Medulla oblongata (tissue), 1 donor: ENCODE measurements around the gene KRTAP3-1.
"Not testable (repeated sequence)": the region's sequence is repeated elsewhere in the genome, so short reads cannot be mapped to it uniquely, and the experiment has no call there.

ENCODE experiments used
- DNase-seq: peaks from one replicate; pipeline ENCODE4 v3.0.0-alpha.2; 2015; ENCODE audit errors: extremely low spot score

Gene KRTAP3-1

DNA sequence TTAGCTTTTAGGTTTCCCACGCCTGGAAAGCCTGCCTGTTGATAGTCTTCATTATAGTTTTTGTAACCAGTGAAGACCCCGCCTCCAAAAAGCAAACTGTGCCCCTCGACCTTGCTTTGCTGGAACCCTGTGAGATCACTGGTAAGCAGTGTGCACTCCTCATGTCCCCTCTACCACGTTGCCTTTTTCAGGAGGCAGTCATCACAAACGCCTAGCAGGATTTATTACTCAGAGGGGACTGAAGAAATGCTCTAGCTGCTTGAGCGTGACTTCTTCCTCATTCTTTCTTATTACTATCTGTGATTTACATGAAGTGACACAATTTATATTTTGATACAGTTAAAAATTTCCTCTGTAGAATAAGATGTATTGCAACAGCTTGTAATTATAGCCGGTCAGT lies 6.5 kb upstream of the KRTAP3-1 start:
- no peak for DNase-seq

DNA sequence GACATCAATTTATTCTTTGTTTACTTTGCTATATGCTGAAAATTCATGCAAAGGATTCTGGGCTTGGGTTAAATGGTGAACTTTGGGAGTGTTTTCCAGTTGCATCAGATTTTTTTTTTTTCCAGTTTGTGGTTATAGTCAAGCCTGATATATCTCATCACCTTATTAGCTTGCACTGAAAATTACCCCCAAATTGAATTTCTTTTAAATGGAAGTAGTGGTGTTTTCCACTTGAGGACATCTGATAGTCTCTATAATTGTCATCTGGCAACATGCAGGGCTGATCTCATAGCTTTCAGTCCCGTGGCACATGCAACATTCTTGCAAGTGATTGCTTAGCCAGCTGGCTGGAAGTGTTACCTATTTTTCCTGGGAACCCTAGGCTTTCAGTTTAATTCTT lies 4.7 kb upstream of the KRTAP3-1 start:
- DNase-seq, result no peak

DNA sequence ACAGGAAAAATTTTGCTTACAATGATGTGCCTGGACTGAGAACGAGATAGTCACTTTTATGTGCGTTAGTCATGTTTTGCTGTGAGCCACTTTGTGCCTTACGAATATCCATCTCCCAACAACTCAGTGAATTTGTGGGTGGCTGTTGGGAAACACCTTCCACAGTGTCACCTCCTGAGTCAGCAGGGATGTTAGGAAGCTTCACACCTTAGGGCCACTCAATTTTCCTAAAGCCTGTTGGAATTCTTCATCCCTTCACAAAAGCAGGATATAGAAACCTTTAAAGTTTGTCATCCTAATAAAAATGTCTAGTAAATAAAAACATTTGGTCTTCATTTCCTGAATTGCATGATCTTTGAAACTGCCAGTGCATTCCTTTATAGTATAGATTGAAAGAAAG lies 4.3 kb upstream of the KRTAP3-1 start:
- no peak for DNase-seq

DNA sequence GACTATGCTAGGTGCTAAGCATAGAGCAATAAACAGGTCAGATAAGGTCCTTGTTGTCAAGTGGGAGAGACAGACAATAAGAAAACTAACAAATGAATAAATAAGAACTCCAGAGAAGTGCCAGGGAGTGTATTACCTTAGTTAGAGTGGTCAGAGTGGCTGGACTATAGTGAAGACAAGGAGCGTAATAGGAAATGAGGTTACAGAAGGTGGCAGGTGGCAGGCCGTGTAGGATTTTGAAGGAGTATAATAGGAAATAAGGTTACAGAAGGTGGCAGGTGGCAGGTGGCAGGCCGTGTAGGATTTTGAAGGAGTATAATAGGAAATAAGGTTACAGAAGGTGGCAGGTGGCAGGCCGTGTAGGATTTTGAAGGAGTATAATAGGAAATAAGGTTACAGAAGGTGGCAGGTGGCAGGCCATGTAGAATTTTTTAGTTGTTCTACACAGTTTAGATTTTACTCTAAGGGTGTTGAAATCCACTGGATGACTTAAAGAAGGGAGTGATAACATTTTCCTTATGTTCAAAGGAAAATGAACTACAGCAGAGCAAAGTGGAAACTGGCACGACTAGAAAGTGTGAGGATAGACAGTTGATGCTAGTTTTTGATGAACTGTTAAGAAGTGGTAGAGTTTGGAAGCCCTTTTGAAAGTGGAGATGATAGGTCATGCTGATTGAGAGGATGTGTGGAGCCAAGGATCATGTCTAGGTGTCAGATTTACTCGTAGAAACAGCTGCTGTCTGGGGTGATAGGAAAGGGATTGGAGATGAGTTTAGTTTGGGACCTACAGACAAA lies 3.6 kb upstream of the KRTAP3-1 start:
- DNase-seq, result no peak

DNA sequence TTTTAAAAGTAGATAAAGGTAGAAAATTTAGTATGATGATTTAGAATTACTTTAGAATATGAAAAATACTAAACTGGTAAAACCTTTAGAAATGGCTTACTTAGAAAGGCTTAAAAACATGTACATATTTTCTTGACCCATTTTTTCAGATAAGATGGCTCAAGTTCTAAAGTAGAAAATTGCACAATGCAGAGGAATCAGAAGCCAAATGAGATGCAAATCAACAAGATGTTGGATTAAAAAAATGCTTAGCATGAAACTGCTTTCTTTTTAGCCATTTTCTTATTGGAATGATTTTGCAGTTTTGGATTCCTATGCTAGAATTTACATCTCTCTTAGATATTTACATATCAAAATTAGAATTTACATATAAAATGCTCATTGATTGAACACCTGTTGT lies 1.5 kb upstream of the KRTAP3-1 start:
- no peak for DNase-seq

DNA sequence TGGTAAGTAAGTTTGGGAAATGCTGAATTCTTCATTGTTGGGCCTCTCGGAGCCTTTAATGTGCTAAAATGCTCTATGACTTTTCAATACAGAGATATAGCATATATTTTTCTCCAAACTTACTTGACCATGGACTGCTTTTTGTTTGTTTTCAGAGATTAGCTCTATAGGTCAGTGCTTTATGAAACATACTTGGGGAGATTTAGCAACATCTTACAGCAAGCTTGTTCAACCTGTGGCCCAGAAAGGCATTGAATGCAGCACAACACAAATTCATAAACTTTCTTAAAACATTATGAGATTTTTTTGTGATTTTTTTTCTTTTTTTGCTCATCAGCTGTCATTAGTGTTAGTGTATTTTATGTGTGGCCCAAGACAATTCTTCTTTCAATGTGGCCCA lies 1.0 kb upstream of the KRTAP3-1 start:
- no peak for DNase-seq

DNA sequence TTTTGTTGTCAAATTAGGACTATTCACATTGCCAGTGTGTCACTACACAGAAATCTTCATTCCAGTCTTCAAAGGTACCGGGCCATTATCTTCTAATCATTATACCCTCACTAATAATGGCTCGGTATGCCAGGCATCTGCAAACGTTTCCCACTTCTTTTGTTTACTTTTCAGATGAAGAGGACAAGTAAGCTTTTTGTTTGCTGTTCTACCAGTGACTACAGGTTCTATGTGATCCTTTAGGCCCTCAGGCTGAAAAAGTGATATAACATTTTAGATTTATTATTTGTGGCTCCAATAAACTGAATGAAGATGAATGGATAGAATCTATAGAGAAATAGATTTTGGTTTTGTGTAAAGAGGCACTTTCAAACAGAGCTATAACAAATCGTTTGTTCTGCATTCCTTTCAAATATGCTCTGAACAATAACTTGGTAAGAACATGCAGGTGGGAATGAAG lies 403 bp upstream of the KRTAP3-1 start:
- no peak for DNase-seq

DNA sequence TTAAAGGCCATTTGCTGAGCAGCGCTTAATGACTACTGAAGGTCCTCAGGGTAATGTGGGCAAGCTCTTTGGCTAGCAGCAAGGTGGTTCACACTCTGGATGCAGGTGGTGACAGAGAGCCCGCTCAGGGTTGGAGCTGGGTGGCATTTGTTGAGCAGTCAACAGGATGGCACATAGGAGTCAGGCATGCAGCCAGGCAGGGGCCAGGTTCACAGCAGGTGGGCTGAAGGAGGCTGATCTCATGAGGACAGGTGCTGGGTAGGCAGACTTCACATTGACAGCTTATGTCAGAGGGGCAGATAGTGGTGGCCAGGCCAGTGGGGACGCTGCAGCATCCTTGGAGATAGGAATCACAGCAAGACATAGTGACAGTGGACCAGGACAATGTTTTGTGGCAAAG lies 4.5 kb downstream of the KRTAP3-1 start:
- DNase-seq, result no peak

DNA sequence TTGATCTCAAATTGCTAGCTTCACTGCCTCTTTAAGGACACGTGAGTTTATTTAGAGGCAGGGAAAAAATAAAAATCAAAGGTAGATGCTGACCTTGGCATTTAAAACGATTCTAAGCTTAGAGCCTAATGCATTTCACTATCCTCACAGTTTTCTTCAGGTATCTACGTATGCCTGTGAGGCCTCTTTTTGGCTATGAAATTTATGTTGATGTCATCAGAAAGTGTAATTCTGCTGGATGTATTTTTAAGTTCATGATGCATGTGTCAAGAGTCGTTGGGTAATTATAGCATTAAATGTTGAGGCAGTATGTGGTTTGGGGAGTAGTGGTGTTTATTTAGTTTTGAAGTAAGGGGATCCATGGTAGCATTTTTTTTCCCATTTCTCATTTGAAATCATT lies 5.0 kb downstream of the KRTAP3-1 start:
- DNase-seq, result no peak

DNA sequence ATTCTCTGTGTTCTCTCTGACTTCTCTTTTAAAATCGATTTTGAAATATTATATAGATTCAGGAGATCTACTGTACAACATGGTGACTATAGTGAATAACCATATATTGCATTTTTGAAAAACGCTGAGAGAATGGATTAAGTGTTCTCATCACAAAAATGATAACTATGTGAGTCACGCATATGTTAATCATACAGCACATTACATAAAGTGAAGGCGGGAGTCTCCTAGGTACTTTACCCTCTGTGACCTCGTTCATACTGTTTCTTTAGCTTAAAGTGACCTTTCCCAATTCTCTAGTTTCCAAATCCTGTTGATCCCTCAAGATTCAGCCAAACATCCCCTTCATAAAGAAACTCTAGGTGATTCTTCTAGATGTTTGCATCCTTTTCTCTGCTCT lies 6.1 kb downstream of the KRTAP3-1 start:
- no peak for DNase-seq

DNA sequence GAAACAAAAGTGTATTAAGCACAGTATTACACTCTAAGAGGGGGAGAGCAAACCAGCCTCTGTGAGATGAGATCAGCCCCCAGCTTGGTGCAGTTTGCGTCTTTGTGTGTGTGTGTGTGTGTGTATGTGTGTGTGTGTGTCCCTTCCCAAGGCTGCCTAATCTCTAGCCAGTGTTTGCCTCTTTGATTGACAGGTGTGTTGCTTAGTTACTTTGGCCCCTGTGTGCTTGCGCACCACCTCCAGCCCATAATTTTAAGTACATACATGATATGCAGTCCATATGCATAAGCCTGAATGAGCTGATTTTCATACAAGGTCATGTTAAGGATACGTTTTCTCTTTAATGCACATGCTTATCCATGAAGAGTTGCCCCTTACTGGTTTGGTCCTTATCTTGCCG lies 7.1 kb downstream of the KRTAP3-1 start:
- no peak for DNase-seq

DNA sequence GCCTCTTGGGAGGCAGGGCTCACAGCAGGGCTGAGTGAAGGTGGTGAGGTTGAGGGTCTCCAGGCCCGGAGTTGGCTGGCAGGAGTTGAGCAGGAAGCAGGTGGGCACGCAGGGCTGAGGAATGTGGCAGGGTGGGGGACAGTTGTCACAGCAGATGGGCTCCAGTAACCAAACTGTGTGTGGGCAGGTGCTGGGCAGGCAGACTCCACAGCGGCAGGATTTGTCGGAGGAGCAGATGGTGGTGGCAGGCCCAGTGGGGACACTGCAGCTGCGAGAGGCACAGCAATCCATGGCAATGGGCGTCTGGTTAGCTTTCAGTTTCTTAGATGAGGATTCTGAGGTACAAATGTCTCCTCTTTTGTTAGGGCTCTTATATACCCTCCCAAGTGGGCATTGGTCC lies 9.4 kb downstream of the KRTAP3-1 start, which contains the start of gene KRTAP3-2:
TSS of gene KRTAP3-2 (minus strand) at position 344 of the 400 bp plus-strand sequence. CDS start at position 291, 53 bp downstream.
- not testable (repeated sequence) for DNase-seq

DNA sequence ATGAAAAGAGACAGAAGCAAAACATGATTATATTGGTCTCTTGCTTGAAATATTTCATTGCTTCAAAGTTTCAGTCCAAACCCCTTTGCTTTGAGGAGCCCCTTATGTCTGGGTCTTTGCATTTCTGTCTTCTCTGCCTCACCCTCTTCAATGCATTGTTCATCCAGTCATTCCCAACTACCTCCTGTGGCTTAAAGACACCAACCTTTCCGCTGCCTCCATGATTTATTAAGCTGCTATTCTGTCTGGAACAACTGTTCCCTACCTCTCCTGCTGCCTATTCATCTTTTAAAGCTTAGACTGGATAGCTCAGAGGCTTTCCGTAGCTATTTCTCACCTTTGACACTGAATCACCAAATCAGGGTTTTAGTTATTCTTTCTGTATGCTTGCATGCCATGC lies 11.6 kb downstream of the KRTAP3-1 start:
- DNase-seq, result no peak

DNA sequence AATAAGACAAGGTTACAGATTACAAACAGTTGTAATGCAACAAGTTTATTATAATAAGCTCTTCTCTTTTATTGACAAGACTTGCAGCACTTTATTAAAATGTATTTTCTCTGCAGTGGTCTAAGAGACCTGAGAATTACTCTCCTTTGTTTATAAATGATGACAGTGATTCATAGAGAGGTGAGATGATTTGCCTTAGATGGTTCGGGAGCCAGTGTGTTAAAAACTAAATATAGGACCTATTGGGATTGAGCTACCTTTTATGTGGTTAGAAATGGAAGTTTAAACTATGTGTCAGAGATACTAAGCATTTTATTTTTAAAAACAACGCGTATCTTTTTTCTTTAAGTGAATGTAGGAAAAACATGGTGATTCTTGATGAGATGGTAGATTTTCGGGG lies 12.1 kb downstream of the KRTAP3-1 start:
- no peak for DNase-seq

DNA sequence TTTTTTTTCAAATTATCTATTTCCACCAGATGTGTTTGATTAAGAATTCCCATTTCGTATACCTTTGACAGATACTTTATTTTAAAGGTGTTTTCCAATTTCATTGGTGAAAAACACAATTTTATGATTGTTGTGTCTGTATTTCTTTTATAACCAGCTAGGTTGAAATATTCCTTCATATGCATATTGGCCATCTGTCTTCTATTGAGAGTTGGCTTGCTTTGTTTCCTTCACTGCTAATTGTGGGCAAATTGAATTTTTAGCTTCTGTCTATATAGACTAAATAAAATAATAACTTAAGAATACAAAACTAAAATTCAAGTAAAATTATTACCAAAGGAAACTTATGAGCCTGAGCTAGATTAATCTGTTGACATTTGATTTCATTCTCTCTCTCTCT lies 13.8 kb downstream of the KRTAP3-1 start:
- DNase-seq, result no peak

DNA sequence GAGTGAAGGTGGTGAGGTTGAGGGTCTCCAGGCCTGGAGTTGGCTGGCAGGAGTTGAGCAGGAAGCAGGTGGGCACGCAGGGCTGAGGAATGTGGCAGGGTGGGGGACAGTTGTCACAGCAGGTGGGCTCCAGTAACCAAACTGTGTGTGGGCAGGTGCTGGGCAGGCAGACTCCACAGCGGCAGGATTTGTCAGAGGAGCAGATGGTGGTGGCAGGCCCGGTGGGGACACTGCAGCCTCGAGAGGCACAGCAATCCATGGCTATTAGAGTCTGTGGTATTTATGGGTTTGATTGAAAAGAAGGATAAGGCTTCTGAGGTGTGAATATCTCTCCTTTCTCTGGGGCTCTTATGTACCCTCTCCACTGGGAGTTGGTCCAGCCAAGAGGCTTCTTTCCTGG lies 15.1 kb downstream of the KRTAP3-1 start, which contains the start of gene KRTAP3-3:
TSS of gene KRTAP3-3 (minus strand) at position 326 of the 400 bp plus-strand sequence. CDS start at position 259, 67 bp downstream.
- no peak for DNase-seq

DNA sequence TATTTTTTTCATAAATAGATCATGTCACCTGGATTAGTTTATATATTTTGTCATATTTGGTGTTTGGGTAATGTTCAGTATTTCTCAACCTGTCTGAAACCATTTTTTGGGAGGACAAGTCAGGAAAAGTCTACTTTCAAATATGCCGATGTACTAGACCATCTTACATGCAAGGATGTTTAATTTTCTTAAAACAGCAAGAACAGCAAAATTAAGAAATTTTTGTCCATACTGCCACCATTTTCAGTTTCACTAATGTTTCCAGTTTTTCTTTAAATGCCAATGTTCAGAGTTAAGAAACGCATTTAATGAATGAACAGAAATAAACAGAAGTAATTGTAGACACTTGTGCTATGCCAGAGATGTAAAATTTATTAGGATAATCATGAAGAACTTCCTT lies 15.8 kb downstream of the KRTAP3-1 start:
- no peak for DNase-seq

DNA sequence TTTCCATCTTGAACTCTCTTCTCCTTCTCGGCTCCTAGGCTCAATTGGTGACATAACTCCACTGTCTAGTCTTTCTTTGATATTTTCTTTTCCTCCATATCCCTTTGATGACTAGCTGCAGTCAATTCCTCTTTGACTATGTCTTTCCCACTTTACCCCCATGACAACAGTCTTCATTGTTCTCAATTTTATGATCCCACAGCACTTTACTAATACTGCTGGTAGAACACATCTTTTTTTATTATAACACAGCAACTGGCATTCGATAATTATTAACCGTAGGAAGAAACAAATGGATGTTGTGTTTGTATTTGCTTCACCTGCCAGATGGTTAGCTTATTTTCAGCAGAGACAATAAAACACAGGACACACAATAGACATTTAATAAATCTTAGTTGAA lies 16.3 kb downstream of the KRTAP3-1 start:
- no peak for DNase-seq

DNA sequence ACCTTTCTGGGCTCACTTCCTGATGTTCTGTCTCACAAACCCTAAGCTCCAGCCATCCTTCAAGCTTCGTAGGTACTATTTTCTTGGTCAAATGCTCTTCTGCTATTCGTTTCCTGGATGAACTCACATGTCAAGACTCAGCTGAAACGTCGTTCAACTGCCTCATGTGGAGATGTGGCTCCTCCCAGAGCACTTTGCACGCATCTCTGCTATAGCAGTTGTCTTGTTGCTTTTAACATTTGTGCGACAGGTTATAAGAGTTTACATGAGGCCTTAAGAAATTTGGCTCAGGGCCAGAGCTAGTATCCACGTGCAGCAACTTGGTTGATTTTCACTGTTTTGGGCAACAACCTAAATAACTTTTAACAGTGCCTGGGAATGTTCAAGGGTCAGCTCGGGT lies 22.0 kb downstream of the KRTAP3-1 start:
- DNase-seq, result no peak

DNA sequence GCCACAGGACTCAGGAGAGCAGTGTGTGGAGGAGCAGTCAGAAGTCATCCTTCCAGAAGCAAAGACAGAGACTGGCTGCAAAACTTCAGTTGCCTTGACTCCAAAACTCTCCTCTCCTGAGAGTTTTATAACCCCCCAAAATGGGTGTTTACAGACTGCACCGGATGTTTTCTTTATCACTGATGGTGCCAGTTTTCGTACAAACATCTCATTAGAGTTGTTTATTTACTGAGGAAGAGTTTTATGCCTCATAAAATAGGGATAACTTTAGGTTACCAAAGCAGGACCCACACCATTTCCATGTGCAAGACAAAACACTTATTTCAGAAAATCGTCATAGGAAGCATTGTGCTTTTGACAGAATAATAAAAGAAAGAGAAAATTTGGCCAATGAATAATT lies 24.7 kb downstream of the KRTAP3-1 start, which contains the start of gene KRT40:
TSS of gene KRT40 (minus strand) at position 101 of the 400 bp plus-strand sequence. CDS start at position 48, 53 bp downstream.
- DNase-seq, result no peak

DNA sequence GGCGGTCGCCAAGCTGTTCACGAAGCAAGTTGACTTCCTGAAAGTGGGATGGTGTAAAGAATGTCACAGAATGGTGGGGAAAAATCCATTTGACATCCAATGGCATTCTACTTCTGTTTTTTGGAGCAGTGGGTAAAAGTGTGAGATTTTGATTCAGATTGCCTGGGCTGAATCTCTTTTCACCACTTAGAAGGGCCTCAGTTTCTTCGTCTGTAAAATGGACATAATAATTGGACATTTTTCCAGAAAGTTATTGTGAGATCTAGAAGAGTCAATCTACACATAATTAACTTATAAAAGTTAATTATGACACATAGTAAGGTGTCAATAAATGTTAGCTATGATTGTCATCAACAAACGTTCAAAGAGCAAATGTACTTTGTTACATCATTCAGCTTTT lies 27.8 kb downstream of the KRTAP3-1 start:
- DNase-seq, result no peak

DNA sequence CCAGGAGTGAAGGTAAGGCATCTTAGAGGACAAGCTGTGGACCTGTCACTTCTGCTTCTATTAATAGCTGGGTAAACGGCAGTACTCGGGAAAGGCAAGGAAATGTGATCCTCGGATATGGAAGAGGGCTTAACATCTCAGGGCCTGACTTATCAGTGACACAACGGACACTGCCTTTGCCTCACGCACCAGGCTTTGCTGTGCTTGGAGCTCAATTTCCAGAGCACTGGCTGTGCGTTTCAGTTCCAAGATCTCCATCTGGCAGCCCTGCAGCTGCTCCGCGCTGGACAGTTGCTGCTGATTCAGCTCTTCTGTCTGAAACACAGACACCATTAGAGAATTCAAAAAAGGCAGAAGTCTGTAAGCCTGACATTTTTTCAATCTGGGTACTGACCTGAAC lies 28.3 kb downstream of the KRTAP3-1 start:
- peak; percentile 21 for DNase-seq

DNA sequence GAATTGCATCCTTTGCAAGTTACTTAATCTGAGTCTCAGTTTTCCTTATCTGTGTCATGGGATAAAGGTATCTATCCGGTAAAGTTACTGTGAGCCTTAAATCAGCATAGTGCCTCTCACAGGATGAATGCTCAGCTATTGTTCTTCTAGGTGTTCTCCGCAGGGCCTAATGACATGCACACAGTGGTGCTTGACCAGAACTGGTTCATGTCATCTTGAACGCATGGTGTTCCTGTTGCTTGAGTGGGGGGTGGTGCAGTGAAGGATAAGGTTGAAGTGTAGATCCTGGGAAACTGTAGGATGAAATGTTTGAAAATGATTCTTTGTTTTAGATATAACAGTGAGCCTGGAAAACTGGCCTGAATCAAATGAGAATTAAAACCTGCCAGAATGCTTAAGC lies 28.8 kb downstream of the KRTAP3-1 start:
- no peak for DNase-seq
